H4 (cell line): ENCODE data around the gene KCNMB1. TPM values are rescaled to one million over a fixed set of nuclear protein-coding genes. Genes with fewer than 3 reads are reported as not detected.

Experiments used
- DNase-seq: peaks from one replicate; pipeline ENCODE4 v3.0.0-alpha.2; 2015; ENCODE audit warnings: low spot score
- total RNA-seq: library from RNA; depleted of rRNA; stranded (reverse); fragments of >200 nt; shearing (Covaris generic); gene quantifications from 2 replicates; pipeline ENCODE4 v1.2.3, GENCODE V29; 2014; rRNA removed

Gene KCNMB1, protein sequence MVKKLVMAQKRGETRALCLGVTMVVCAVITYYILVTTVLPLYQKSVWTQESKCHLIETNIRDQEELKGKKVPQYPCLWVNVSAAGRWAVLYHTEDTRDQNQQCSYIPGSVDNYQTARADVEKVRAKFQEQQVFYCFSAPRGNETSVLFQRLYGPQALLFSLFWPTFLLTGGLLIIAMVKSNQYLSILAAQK
- total RNA-seq = not detected in 2 replicates

DNA sequence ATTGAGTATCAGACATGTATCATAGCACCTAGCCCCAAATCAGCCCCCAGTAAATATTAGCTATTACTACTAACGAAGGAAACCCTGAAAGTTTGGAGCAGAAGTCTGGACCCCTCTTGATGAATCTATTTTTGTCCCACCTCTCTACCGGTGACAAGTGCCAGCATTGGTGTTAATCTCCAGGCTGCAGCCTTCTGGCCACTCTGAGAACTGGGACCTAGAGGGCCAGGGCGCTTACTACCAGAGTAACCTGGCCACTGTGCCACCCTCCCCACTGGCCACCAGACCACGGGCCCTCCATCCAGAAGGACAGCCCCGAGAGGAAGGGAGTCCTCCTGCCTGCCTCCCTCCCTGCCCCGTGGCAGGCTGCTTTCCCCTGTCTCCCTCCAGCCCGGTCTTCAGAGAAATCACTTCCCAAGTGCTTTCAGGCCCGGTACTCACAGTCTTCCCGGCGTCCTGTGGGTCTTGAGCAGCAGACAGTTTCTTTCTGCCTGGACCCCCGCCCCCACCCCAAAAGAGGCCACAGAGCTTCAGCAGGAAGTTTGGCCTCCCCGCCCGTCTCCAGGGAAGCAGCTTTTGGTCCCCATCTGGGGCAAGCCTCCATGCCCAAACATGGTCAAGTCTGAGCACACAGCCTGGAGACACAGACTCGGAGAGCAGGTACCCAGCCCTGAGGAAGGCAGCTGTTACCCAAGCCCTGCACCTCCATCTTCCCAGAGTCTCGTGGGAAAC, at the start of gene KCNMB1:
Gene KCNMB1, minus strand, starts transcription at position 550 of the 732 bp plus-strand sequence. CDS start 3,920 bp downstream, outside the sequence.
- no peak for DNase-seq

DNA sequence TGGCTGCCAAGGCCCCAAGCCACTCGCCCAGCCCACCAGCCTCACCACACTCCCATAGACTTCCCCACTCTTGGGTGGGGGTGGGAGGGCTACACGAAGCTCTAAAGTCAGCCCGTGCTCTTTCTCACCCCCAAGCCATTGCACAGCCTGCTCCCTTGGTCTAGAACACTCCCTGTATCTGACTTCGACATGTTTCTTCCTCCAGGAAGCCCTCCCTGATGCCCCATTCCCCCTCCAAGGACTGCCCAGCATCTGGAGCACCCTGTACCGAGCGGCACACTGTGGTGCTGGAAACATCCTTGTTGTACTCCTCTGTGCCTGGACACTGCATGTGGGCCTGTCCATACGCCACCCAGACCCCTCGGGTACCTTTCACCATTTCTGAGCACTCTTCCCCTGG, 49.4 kb upstream of the KCNMB1 start:
- DNase-seq = no peak

DNA sequence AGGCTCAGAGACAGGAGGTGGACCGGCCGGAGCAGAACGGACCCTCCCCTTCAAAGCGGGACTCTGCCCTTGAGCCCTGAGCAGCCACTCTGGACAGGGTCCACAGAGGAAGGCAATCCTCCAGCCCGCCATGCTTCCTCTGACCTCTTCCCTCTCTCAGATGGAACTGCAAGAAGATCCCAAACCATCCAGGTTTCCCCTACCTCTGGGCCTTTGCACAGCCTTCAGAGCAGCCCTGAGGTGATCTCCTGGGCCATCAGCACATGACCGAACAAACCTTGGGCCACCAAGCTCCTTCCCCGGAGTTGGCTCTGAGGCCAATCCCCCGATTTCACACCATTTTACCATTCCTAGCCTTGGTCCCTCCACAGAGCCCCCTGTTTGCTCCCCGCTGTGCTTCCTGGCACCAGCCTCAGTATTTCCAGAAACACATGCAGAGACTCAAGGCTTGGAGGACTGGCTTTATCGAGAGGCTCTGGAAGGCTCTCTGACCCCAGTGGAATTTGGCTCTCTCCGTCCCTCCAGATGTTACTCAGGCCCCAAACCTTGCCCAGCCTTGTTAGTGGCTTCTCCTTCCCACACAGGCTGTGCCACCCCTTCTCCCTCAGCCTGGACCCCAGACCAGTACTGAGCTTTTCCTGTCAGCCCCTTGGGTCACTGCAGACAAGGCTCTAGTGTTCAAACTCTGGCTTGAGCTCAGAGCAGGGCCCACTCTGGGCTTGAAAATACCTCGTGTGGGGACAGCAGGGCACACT, 48.6 kb upstream of the KCNMB1 start:
- no peak for DNase-seq

DNA sequence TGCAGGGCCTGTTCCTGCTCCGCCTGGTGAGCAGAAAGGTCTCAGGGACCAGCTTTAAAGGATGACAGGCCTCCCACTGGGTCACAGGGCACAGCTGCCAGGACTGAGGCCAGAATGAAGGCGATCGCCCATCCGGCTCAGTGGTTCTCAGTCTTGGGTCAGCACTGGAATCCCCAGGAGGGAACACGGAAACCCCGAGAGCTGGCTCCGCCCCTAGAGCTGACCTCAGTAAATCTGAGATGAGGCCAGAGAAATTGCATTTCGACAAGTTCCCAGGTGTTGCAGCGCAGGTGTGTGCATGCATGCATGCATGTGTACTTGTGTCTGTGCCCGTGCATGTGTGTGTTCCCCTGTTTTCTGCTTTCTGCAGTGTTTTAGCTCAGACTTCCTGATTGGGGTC, 47.2 kb upstream of the KCNMB1 start:
- no peak for DNase-seq

DNA sequence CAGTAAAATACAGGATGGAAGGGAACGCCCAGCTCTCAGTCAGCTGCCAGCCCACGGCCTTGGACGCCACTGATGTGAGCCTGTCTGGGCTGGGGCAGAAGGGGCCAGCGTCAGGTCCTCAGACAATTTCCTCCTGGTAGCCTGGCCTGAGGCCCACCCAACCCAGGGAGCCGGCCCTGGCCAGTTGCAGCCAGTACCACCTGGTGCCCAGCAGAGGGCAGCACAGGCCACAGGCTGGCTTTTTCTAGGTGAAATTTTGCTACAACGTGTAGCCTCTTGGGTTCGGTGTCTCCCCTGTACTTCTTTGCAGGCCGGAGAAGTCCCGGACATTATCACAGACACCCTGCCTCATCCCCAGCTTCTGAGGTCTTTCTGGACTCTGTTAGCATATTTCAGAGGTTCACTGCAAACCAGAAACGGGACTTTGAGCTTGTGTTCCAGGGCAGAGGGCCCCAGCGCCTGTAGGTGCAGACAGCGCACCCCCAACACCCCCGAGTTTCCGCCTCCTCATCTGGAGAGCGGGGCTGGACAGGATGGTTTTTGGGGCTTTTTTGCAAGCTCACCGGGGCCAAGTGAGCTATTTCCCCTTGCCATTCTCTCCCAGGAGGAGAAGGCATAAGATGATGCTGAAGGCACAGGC, 45.9 kb upstream of the KCNMB1 start:
- DNase-seq = peak; percentile 29

DNA sequence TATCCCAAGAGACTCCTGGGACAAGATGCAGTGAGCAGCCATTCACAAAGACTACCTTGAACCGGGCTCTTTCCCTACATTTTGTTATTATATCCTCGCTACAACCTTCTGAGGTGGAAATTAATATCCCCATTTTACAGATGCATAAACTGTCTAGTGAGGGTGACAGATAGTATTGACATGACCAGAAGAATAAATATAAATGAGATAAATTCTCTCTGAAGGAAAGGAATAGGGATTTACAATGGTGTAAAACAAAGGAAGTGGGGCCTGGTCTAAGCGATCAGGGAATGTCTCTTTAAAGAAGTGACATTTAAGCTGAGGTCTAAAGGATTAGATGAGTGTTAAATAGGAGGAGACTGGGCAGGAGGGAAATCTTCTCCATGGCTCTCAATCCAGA, 43.5 kb upstream of the KCNMB1 start:
- DNase-seq = no peak

DNA sequence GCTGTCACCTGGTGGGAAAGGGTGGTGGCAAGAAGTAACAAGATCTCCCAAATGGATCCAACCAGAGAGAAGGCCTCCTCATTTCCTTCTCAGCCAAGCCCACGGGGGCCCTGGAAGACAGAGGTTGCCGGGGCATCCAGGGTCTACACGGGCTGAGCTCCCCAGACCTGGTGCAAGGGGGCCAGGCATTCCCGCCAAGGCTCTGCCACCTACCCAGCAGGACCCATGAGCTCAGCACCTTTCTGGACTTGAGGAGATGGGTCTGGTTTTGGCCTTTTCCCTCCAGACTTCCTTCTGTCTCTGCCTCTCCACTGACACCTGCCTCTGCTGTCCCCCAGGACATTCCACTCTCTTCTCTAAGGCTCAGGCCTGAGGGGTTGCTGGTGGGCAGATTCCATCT, 42.4 kb upstream of the KCNMB1 start:
- no peak for DNase-seq

DNA sequence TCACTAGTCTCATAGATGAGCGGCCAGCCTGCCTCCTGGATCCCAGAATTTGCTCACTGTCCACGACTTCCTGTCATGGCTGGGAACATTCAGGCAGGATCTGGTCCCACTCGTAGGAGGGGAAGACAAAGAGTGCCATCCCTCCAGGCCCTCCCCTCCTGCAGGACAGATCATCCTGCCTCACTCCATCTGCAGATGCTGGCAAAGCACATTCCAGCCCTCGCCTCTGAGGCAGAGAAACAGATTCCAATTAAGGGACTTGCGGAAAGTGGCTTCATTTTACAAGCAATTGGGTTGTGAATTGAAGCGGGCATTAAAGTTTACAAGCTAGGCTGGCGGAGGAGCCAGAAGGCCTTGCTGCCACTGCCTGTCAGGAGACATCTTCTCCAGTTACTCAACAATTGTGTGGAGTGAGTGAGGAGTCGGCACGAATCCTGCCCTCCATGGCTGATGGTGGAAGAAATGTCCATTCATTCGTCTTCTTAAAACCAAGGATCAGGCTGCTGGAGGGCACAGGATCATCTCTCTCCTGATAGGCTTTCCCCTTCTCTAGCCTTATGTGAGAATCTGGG, 41.8 kb upstream of the KCNMB1 start:
- DNase-seq = no peak

DNA sequence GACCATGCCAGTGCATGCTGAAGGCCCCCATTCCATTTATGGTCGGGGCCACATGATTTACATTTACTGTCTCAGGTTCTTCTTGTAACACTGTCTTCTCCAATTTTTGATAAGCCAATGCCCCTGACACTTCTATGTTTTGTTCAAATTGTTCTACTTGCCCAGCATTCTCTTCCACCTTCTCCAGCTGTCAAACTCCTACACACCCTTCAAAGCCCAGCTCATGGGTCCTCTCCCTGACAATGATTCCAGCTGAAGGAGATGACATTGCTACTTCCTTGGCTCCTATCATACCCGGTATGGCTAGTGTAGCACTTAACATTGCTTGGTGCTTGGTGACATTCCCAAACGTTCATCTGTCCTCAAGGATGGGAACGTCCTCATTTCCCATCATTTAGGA, 41.1 kb upstream of the KCNMB1 start:
- DNase-seq = no peak

DNA sequence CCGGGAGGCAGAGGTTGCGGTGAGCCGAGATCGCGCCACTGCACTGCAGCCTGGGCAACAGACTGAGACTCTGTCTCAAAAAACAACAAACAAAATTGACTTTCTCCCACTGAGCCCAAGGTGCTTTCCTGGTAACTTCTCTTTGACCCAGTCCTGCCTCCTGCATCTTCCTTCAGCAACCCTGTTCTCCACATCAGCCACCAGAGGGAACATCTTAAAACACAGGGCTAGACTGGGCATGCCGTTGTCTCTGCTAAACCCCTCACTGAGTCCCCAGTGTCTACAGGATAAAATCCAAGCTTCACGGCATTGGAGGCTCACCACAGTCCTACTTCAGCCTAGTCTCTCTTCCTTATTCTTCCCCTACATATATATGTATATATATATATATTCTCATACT, 39.8 kb upstream of the KCNMB1 start:
- DNase-seq = peak; percentile 21

DNA sequence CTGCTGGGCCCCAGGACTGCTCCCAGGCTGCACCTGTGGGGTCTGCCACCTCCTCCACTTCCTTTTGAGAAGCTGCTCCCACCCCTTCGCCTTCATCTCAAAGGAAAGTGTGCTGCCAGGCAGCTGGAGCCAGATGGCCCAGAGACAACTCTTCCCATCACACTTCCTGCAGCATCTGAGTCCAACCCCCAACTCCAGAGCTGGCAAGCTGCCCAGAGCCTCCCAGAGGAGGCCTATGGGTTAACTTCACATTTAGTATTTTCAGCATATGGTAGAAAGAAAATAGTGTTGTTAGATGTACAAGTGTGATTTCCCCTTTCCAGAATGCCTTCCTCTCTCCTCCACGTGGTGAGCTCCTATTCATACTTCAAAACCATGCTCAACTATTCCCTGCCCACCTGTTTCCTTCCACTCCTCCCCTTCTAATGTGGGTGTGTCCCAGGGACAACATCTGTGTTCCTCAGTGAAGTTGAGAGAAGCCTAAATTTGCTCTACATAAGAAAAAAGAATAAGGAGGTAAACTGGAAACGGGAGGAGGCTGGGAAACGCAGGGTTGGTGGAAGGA, 38.6 kb upstream of the KCNMB1 start:
- DNase-seq = peak; percentile 20

DNA sequence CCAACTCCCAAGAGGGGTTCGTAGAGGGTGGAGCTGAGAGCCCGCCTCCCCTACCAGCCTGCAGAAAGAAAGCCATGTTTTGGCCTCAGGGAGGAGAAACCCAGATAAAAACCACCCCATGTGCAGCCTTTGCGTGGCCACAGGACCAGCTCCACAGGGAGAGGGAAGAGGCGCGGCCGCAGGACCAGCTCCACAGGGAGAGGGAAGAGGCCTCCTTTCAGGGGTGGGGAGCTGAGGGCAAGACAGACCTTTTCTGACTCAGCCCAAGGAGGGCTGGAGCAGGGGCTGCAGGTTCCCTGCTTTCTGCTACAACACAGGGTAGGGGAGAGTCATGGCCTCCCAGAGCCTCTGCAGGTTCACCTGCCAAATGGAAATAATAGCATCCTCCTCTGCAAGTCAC, 37.6 kb upstream of the KCNMB1 start:
- DNase-seq = no peak

DNA sequence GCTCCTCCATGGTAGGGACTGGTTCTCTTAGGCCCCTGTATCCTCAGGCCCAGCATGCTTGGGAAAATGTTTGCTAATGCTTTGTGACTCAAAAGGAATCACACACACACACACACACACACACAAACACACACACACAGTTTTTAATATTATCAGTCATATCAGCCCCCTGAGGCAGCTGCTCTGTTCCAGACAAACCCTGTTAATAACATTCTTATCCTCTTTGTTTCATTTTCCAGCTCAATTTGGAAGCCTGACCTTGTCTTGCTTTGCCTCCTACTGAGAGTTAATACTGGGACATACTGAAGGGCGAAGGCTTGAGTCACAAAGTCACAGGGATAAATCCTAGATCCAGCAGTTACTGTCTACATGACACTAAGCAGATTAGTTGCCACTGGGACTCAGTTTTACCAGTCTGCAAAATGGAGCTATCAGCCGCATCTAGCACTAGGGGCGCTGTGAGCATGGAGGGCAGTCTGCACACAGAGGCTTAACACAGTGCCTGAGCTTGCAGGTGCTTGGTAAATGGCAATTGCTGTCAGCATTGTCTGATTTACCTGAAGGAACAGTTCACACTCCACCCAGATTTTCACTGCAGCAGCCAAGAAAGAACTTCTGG, 37.1 kb upstream of the KCNMB1 start:
- DNase-seq = no peak

DNA sequence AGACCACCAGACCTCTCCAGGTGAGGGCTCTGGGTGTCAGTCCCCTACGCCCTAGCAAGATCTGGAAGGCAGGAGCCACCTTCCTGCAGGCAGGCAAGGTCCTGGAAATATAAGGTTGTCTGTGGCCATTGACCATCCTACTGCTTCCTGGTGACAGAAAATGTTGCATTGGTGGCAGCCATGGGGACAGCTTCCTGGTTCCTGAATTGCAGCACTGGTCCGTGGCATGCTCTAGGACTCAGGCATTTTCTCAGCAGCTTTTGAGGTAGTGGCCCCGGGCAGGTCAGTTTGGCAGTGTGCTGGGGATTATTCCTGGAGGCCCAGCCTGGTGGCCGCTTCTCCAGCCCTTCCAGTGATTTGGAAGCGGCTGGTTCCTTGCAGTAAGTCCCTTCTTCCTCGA, 36.6 kb upstream of the KCNMB1 start:
- DNase-seq = no peak

DNA sequence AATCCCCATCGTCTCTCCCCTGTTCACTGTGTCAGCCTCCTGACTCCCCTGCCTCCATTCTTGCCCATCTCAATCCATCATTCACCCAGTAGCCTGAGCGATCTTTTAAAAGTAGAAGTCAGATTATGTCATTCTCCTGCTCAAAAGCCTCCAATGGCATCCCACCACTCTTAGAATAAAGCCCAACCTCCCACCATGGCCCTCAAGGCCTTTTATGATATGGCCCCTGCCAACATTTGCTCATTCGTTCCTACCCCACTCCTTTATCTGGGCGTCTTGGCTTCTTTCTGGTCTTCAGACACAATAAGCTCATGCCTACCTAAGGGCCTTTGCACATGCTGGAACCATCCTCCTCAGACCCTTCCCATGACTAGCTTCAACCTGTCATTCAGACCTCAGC, 35.5 kb upstream of the KCNMB1 start:
- DNase-seq = no peak

DNA sequence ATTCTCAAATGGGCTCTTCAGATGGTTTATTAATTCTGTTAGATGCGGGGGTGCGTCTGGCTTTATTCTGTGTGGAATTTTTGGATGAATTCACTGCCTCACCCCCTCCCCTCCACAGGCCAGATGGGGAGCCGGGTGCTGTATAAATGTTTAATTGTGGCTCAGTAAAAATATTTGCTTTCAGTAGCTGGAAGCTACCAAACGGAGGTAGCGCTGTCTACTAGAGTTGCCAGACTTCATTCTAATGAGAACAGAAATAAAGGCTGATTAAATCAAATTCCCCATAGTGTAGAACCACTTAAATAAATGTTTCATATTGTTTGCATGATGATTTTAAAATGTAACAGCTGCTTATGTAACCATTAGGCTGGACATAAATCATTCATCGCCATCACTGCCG, 34.5 kb upstream of the KCNMB1 start:
- no peak for DNase-seq

DNA sequence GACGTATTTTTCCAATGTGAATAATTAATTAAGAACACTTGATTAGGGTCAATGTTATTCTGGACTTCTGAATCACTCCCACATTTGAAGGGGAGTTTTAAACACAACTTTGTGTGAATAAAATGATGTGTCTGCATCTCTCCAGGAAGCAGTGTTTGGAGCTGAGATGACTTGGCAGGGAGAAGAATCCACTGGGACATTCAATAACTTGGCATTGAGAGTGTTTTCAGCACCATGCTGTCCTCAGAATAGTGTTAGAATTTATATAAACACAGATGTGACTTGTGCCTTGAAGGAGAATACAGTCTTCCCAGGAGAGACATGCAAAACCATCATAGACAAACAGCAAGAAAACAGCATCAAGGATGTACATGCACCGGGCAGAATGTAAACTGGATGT, 32.7 kb upstream of the KCNMB1 start:
- no peak for DNase-seq

DNA sequence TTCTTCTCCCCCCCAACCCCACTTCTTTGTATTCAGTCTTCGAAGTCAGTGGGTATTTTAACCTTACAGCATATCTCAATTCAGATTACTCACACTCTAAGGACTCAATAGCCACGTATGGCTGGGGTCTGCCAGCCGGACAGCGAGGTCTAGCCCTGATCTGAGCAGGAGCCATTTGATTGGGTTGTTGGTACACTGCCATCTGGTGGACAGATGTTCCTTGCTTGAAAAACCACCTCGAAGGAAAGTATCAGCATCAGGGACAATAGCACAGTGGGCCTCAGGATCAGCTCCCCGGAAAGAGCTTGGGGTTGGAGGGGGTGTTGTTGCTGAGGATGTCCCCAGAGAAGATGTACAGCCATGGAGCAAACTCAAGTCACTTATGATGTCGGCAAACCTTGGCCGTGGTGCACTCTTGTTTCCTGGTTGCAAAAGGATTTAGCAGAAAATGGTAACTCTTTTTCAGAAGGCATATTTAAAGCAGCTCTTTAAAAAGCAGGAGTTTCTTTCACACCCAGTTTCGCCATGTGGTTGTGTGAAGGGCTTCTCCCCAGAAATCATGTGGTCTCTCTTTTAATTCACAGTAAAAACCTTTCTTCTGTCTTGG, 31.7 kb upstream of the KCNMB1 start:
- peak; percentile 56 for DNase-seq

DNA sequence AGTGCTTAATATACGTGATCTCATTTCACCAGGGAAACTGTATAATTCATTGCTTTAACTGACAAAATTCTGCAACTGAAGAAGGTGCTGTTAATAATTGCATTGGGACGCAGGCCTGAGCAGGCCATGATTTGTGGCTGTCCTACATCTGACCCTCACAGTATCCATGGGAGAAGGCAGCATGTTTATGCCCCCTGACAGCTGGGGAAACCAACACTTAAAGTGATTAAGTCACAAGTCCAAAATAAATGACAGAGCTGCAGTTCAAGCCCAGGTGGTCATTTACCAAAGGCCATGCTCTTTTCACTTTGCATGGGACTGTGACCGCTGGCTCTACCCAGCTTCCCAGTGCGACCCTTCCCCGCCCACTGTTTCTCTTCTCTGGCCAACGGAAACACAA, 30.5 kb upstream of the KCNMB1 start:
- no peak for DNase-seq

DNA sequence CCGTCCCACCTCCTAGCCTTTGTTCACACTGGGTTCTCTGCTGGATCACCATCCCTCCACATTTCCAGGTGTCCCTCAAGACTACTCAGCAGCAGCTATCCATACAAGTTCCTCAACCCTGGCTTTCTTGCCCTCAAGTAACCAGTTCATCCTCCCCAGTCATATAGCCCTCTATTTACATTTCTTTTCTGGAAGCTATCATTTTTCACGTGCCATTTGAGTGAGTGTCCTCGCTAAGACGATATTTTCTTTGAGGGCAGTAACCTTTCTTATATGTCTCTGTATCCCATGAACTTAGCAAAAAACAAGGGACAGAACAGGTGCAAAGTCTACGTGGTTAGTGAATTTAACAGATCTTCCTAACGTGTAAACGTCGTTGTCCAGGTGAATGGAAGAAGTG, 29.6 kb upstream of the KCNMB1 start:
- no peak for DNase-seq

DNA sequence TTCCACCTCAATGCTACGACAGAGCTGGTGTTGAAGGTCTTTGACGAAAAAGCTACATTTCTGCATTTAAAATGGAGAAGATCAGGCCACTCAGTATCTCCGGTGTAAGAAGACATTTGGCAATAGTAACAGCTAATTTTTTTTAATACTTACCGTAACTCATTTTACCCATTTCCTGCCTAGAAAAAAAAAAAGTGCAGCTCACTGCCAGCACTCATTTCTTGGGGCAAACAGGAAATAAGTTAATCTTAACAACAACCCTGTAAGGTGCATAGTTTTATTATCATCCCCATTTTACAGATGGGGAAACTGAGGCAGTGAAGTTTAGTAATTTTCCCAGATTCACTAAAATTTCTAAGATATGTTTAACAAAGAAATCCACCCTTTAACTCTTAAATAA, 27.4 kb upstream of the KCNMB1 start:
- no peak for DNase-seq
